ENCODE data around the gene C19orf47.

C19orf47 gene

GRCh38 chr19:40313229-40313983 is 34.8 kb downstream of the C19orf47 start:
- no peak for DNase-seq

GRCh38 chr19:40312533-40312932 is 35.7 kb downstream of the C19orf47 start:
- no peak for DNase-seq

GRCh38 chr19:40309666-40310065 is 38.5 kb downstream of the C19orf47 start:
- no peak for DNase-seq

- peak; percentile 81 for DNase-seq
Observed at GRCh38 chr19:40305403-40305802, 42.8 kb downstream of the C19orf47 start.

- DNase-seq: no peak
Observed at GRCh38 chr19:40304306-40304705, 43.9 kb downstream of the C19orf47 start.

GRCh38 chr19:40303765-40304164 is 44.4 kb downstream of the C19orf47 start:
- no peak for DNase-seq

GRCh38 chr19:40302224-40303011 is 45.8 kb downstream of the C19orf47 start:
- no peak for DNase-seq

- no peak for DNase-seq
Observed at GRCh38 chr19:40300668-40301067, 47.5 kb downstream of the C19orf47 start.

- DNase-seq: no peak
Observed at GRCh38 chr19:40298026-40298425, 50.2 kb downstream of the C19orf47 start.

GRCh38 chr19:40294560-40294959 is 53.6 kb downstream of the C19orf47 start:
- DNase-seq: no peak

GRCh38 chr19:40286971-40287421 is 61.2 kb downstream of the C19orf47 start:
- DNase-seq: no peak

- no peak for DNase-seq
Observed at GRCh38 chr19:40286235-40286970, 61.8 kb downstream of the C19orf47 start.

GRCh38 chr19:40285353-40286234 is 62.6 kb downstream of the C19orf47 start:
- DNase-seq: no peak

- DNase-seq: peak; percentile 95
Observed at GRCh38 chr19:40284501-40285352, 63.5 kb downstream of the C19orf47 start, which contains the start of gene AKT2. Gene AKT2, minus strand, starts transcription at chr19:40285345. Its CDS starts 20,078 bp downstream, at chr19:40265267.

GRCh38 chr19:40284251-40284500 is 64.0 kb downstream of the C19orf47 start:
- no peak for DNase-seq

GRCh38 chr19:40283414-40284250 is 64.6 kb downstream of the C19orf47 start:
- no peak for DNase-seq

GRCh38 chr19:40282920-40283319 is 65.3 kb downstream of the C19orf47 start:
- no peak for DNase-seq

- DNase-seq: no peak
Observed at GRCh38 chr19:40282209-40282580, 66.0 kb downstream of the C19orf47 start.

GRCh38 chr19:40281381-40282208 is 66.6 kb downstream of the C19orf47 start:
- no peak for DNase-seq

Data from activated CD8-positive, alpha-beta memory T cell treated with anti-CD3 and anti-CD28 coated beads for 24 hours (primary cell).